ENCODE measurements around the gene CDH13.

DNA sequence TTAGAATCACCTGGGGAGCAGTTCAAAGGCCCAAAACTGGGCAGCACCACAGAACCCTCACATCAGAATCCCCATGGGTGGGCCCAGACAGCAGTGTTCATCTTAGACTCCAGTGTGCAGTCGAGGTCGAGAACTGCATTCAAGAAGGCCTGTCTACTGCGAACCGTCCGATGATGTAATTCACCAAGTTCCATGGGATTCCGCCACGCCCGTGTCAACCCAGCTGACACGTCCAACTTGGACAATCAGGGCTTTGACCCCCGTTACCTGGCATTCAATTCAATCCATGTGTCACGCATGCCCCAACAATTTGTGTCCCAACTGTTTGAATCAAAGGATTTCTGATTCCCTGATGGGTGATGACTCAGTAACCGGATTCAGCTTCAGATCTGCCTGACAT is 1190.3 kb downstream of the CDH13 start:
- TF ChIP-seq, protein P1, sequence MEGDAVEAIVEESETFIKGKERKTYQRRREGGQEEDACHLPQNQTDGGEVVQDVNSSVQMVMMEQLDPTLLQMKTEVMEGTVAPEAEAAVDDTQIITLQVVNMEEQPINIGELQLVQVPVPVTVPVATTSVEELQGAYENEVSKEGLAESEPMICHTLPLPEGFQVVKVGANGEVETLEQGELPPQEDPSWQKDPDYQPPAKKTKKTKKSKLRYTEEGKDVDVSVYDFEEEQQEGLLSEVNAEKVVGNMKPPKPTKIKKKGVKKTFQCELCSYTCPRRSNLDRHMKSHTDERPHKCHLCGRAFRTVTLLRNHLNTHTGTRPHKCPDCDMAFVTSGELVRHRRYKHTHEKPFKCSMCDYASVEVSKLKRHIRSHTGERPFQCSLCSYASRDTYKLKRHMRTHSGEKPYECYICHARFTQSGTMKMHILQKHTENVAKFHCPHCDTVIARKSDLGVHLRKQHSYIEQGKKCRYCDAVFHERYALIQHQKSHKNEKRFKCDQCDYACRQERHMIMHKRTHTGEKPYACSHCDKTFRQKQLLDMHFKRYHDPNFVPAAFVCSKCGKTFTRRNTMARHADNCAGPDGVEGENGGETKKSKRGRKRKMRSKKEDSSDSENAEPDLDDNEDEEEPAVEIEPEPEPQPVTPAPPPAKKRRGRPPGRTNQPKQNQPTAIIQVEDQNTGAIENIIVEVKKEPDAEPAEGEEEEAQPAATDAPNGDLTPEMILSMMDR (IDR thresholded peaks at IDR 0.05; ENCODE audit: insufficient read depth, low read length), result no peak
- no peak for TF ChIP-seq POLR2AphosphoS5 (IDR thresholded peaks at IDR 0.05; ENCODE audit: low read depth)
- TF ChIP-seq, protein P2, sequence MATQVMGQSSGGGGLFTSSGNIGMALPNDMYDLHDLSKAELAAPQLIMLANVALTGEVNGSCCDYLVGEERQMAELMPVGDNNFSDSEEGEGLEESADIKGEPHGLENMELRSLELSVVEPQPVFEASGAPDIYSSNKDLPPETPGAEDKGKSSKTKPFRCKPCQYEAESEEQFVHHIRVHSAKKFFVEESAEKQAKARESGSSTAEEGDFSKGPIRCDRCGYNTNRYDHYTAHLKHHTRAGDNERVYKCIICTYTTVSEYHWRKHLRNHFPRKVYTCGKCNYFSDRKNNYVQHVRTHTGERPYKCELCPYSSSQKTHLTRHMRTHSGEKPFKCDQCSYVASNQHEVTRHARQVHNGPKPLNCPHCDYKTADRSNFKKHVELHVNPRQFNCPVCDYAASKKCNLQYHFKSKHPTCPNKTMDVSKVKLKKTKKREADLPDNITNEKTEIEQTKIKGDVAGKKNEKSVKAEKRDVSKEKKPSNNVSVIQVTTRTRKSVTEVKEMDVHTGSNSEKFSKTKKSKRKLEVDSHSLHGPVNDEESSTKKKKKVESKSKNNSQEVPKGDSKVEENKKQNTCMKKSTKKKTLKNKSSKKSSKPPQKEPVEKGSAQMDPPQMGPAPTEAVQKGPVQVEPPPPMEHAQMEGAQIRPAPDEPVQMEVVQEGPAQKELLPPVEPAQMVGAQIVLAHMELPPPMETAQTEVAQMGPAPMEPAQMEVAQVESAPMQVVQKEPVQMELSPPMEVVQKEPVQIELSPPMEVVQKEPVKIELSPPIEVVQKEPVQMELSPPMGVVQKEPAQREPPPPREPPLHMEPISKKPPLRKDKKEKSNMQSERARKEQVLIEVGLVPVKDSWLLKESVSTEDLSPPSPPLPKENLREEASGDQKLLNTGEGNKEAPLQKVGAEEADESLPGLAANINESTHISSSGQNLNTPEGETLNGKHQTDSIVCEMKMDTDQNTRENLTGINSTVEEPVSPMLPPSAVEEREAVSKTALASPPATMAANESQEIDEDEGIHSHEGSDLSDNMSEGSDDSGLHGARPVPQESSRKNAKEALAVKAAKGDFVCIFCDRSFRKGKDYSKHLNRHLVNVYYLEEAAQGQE (IDR thresholded peaks at IDR 0.05; ENCODE audit: insufficient replicate concordance, low read depth), result no peak
